Activated naive CD4-positive, alpha-beta T cell (primary cell): ENCODE results near the gene EIF5A.
A peak's percentile ranks its signal among the peaks of the same experiment; 100 is the strongest.

Experiments used
- DNase-seq, 4 experiments: peaks; one replicate each; lab custom pipeline; 2025; lab: John Stamatoyannopoulos, UW

Gene EIF5A

DNA sequence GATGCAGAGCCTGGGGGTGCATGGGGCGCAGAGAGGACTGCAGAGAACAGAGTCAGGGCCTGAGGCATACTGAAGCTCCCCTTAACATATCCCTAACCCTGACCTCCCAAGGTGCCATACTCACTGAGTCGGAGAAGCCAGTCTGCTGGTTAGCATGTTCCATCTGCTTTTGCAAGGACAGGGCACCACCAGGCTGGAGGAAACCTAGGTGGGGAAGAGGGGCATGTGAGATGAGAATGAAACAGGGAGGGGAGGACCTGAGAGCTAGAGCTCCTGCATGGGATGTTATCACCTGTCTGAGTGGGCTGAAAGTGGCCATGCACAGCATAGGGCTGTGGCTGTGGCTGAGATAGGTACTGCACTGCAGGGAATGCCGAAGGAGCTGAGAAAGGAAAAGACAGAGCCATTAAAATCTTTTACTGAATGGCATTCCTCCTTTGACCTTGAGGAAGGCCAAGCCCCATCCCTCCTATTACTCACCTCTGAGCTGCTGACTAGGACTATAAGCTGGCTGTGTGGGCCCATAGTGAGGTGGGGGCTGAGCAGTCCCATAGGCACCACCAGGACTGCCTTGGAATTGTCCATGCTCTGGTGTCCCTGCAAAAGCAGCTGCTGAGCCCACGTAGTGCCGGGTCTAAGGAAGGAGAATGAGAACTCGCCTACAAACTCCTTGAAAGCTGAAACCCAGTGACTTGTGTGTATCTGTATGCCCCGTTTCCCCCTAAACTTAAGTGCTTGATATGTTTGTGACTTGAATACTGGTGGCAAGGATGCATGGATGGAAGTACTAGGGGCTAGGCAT, 5.9 kb downstream of the EIF5A start:
- no peak for DNase-seq

DNA sequence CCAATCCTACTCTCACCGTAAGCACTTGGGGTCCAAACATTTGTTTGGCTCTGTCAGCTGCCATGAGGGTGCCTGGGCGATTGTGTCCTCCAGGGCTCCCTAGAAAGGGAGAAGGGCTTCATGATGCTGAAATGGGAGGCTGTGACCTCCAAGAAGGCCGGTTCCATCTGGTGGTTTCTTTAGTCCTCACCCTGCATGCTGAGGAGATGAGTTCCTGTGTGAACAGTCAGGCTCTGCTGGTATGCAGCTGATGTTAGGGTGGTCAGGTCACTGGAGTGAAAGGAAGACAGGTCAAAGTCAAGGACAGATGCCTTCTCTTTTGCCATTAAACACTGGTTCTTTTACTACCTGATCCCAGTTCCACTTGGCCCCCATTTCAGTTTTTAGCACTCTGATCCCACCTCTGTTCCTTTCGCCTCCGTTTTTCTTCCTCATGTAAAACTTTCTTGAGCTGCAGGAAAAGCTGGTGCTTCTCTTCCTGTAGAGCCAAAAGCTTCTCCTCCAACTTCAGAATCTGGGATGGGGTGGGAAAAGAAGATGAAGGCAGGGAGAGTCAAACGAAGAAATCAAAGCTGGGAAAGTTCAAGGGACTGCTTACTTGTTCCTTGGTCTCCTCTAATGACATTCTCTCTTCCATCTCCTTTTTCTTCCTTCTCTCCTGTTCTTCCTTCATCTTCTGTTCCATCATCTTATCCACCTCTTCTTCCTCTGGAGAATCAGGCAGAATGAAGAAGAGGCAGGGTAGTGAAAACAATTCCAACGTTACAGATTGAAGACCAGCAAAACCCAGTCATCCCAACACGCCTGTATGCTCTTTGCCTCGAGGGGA, 6.7 kb downstream of the EIF5A start:
- DNase-seq = no peak

DNA sequence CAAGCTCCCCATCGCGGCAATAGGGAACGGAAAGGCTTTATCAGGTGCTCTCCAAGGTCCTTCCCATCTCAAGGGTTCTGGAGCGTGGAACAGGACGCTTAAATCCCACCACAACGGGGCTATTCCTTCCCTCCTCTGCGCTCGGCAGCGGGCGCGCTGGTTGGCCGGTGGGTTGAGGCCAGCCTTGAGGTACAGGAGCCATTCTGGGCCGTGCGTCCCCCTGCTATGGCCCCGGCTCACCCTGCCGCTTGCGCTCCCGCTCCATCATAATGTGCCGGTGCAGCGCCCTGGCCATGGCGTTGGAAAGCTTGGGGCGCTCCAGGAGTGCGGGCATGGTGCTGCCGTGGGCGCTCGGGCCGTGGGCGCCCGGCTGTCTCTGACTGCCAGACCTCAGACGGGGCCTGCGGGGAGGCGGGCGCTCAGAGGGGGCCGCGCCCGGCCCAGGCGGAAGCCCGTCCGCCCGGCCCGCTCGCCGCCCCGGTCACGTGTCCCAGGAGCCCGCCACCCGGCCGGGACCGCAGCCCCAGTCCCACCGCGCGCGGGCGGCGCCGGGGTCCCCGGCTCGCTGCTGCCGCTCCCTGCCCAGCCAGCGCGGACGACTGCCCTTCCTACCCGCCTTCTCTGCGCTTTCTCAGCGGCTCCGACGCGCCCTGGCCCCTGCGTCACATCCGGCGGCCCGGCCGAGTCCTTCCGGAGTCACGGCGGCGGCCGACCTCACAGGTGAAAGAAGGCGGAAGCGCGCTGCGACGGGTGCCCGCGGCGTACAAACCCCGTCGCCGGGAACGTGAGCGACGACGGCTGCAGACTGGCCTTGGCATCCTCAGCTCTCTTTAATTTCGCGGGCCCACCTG, 7.5 kb downstream of the EIF5A start, which contains the start of gene GPS2:
GPS2 (minus strand) TSS at position 642 of the 851 bp plus-strand sequence; CDS start at position 334, 308 bp downstream.
- peak; percentile 85 to 93 (median 90) for DNase-seq

- no peak for DNase-seq
Measured at GRCh38 chr17:7315570-7316235, 8.3 kb downstream of the EIF5A start.

GRCh38 chr17:7317161-7317803, 9.9 kb downstream of the EIF5A start:
- DNase-seq = no peak

DNA sequence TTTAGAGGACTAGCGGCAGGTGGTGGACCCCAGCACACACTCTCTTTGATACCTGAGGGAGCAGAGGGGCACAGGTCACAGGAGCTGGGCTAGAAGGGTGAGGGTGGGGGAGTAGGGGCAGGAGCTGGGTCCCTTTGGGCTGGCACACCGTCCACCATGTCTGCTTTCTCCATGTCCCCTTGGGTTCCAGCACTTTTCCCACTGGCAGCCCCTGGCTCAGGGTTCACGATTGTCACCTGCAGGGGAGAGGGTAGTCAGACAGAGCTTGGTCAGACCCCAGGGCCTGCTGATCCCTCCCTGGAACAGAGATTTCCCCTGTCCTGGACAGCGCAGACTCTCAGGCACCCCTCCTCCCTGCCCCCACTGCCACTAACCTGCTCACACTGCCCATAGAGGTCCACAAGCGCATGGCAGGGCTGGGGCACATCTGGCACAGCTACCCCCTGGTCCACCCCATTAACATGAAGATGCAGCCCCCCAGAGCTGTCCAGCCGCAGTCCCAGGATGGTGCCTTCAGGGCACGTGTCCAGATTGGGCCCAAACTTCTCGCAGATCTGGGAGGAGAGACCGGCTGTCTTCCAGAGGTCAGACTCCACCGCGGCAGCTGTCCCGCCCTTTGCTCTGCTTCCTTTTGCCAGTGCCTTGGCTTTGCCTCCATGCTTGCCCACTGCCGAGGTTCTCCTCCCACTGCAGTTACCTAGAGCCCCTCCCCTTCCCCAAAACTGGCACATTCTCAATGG, 10.9 kb downstream of the EIF5A start:
- DNase-seq = no peak

DNA sequence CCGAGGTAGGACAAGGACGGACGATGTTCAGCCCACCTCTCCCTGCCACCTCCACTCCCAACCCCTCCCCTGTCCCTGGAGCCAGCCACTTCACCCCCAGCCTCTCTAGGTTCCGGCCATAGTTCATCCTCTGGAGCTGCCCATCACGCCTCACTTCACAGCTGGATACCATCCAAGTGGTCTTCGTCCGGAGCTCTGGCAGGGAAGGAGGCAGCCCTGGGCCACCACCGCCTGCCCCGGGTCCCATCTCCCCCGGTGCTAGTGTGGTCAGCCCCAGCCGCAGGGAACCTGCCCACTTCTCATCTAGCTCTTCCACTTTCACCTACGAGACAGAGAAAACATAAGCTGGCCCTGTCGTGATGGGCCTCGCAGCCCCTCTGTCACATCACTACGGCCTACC, 14.0 kb downstream of the EIF5A start:
- DNase-seq = no peak

DNA sequence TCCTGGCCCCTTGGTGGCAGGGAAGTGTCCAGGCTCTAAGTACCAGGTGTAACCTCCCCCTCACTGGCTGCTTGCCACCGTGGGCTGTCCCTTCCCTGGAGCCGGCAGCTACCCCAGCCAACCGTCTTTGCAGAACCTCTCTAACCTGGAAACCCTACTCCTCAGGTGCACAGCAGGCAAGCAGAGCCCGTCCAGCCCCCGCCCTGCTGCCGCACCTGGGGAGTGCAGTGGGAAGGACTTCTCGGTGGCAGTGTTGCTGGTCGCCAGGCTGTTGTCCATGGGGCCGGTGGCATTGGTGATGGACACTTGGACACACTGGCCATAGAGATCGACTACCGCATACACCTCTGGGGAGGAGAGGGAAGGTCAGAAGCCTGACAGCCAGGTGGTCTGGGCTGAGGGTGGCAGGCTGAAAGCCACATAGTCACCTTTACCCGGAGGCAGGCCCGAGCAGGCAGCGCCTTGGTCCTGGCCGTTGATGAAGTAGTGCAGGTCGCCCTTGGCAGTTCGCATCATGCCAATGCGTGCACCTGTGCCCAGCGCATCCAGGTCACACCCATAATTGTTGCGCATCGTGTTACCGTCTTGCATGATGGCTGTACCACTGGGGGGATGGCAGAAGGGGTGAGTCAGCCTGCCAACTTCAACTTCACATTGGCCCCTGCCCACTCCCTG, 15.2 kb downstream of the EIF5A start:
- DNase-seq = no peak

- DNase-seq = peak; percentile 25 to 64 (median 36)
Measured at GRCh38 chr17:7323731-7324437, 16.5 kb downstream of the EIF5A start.

- DNase-seq = no peak
Measured at GRCh38 chr17:7324438-7324779, 17.0 kb downstream of the EIF5A start.

DNA sequence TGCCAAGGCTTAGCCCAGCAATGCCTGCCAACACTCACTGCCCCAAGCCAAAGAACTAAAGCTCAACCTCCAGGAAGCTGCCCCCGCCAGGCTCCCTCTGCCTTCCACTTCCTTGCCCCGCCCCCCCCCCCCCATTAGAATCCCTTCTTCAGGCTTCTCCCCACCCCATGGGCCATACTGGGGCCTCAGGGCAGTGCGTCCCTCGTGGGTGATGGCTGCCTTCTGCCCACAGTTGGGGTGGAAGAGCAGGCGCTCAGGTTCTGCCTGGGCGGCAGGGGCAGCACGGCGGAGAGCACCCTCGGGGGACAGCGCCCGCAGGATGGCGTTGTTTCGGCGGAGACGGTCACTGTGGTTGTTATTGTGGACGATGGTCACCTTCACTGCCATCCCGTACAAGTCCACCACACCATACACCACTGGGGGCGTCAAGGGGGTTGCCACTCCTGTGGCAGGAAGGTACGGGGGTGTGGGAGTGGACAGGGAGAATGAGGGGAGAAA, 17.7 kb downstream of the EIF5A start:
- DNase-seq = no peak

- DNase-seq = no peak
Measured at GRCh38 chr17:7326186-7326585, 18.8 kb downstream of the EIF5A start.

GRCh38 chr17:7327056-7327455, 19.6 kb downstream of the EIF5A start:
- DNase-seq = no peak

DNA sequence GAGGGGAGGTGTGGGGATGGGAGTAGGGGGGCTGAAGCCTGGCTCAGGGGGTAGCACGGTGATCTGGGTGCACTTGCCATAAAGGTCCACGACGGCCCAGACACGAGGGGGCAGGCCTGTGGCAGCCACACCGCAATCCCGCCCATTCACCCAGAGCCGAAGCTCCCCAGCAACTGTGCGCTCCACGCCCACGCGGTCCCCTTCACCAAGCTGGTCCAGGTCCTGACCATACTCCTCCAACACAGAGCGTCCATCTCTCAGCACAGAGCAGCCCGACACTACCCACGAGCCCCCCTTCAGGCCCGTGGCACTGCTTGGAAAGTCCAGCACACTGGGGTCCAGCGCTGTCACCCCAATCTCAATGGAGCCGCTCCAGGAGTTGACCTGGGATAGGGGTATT, 20.1 kb downstream of the EIF5A start:
- DNase-seq = no peak

DNA sequence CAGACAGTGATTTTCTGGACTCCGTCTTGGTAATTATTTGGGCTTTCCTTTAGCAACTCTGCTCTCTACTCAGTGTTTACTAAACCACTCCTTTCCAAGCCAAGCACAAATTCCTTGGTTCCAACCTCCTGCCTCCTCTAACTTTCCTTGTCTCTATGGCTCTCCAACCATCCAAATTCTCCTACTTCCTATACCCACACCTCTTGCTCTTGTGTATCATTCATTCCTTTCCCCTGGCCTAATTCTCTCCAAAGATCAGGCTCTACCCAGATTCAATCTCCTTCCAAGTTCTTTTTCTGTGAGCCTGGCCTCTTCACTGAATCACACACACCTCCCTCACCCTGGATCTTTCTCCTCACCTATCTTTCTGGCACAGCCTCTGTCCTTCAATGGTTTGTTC, 20.6 kb downstream of the EIF5A start:
- DNase-seq = no peak

DNA sequence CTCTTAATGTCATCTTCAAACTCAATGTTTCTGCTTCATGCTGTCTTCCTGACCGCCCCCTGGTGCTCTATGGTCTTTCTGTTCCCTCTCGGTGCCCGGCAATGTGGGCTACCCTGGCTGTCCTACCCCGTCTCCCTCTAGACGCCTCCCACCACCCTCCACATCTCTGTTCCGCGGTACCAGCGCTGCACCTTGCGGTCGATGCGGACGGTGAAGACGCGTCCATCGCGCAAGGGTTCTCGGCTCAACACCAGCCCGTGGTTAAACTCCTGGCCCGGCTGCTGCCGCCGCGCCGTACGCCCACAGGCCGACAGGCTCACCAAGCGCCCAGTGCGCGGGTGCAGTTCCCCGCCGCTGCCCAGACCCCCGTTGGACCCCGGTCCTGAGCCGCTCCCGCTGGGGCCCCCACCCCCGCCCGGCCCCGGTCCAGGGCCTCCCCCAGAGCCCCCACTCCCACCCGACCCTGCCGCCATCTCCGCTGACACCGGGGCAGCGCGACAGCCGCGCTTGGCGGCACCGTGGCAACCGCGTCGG, 21.5 kb downstream of the EIF5A start, which contains the start of gene NEURL4:
NEURL4 (minus strand) TSS at position 496 of the 534 bp plus-strand sequence; CDS start at position 473, 23 bp downstream.
- no peak for DNase-seq

- peak; percentile 81 to 92 (median 88) for DNase-seq
Measured at GRCh38 chr17:7329374-7329996, 22.1 kb downstream of the EIF5A start.

DNA sequence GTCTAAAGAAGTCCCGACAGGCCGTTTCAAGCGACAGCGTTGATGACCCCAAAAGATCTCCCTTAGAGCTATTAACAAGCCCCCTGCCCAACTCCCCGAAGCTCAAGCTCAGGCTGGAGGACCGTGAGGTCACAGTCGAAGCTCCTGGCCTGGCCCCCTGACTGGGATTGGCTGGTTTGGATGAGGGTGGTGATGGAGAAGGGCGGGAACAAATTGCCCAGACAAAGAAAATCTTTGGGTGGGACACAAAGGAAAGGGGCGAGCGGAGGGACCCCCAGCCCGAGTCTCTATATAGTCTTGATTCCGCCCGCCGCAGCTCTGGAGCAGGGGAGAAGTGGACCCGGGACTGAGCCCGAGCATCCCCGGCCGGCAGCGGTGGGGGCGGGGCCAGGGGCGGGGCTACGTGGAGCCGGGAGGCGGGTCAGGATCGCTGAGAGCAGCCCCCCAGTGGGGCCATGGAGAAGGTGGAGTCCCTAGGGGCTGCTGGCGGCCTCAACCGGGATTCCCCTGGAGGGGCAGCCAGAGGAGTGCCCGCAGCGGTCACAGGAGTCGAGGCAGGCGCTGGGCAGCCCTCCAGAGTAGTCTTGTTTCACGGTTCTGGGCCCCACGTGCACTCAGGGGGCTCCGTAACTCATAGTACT, 22.7 kb downstream of the EIF5A start:
- peak; percentile 60 to 73 (median 66) for DNase-seq
